ENCODE results near the gene GATA1.
A peak's percentile ranks its signal among the peaks of the same experiment; 100 is the strongest.

DNA sequence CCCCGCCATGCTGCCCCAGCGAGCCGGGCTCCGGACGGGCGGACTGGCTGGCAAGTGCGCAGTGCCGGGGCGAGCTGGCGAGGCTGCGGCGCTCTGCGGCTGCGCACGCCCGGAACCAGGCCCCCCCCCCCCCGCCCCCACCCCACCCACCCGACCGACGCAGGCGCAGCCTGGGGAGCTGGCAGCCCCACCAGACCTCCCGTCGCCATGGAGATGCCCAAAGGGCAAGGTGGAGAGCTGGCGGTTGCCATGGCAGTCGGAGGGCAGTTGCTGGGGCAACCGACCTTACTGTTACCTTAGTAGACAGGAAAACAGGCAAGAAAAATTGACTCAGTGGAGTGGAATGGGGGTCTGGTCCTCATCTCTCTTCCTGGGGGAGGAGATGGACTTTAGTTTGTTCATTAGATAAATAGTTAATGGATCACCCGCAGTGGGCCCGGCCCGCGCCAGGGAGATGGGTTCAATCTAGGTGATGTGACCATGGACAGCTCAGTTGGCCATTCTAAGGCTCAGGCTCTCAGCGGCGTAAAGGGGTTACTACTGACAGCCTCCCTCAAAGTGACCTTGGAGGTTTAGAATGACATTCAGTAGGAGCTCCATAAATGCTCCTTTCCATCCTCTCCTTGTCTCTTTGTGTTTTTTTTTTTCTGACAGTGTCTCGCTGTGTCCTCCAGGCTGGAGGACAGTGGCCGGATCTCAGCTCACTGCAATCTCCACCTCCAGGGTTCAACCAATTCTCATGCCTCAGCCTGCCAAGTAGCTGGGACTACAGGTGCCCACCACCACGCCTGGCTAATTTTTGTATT lies 49.3 kb downstream of the GATA1 start, which contains the start of gene PCSK1N:
- TF ChIP-seq, protein P1, sequence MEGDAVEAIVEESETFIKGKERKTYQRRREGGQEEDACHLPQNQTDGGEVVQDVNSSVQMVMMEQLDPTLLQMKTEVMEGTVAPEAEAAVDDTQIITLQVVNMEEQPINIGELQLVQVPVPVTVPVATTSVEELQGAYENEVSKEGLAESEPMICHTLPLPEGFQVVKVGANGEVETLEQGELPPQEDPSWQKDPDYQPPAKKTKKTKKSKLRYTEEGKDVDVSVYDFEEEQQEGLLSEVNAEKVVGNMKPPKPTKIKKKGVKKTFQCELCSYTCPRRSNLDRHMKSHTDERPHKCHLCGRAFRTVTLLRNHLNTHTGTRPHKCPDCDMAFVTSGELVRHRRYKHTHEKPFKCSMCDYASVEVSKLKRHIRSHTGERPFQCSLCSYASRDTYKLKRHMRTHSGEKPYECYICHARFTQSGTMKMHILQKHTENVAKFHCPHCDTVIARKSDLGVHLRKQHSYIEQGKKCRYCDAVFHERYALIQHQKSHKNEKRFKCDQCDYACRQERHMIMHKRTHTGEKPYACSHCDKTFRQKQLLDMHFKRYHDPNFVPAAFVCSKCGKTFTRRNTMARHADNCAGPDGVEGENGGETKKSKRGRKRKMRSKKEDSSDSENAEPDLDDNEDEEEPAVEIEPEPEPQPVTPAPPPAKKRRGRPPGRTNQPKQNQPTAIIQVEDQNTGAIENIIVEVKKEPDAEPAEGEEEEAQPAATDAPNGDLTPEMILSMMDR (IDR thresholded peaks at IDR 0.05): no peak
- no peak for TF ChIP-seq POLR2AphosphoS5 (IDR thresholded peaks at IDR 0.05; ENCODE audit: low read depth, low read length)
- TF ChIP-seq, protein P2, sequence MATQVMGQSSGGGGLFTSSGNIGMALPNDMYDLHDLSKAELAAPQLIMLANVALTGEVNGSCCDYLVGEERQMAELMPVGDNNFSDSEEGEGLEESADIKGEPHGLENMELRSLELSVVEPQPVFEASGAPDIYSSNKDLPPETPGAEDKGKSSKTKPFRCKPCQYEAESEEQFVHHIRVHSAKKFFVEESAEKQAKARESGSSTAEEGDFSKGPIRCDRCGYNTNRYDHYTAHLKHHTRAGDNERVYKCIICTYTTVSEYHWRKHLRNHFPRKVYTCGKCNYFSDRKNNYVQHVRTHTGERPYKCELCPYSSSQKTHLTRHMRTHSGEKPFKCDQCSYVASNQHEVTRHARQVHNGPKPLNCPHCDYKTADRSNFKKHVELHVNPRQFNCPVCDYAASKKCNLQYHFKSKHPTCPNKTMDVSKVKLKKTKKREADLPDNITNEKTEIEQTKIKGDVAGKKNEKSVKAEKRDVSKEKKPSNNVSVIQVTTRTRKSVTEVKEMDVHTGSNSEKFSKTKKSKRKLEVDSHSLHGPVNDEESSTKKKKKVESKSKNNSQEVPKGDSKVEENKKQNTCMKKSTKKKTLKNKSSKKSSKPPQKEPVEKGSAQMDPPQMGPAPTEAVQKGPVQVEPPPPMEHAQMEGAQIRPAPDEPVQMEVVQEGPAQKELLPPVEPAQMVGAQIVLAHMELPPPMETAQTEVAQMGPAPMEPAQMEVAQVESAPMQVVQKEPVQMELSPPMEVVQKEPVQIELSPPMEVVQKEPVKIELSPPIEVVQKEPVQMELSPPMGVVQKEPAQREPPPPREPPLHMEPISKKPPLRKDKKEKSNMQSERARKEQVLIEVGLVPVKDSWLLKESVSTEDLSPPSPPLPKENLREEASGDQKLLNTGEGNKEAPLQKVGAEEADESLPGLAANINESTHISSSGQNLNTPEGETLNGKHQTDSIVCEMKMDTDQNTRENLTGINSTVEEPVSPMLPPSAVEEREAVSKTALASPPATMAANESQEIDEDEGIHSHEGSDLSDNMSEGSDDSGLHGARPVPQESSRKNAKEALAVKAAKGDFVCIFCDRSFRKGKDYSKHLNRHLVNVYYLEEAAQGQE (IDR thresholded peaks at IDR 0.05; ENCODE audit: insufficient read depth in 1 of 2, low read depth in 2 of 2, low read length in 1 of 2): peak; percentile 31 to 67; a peak in 3 of 4 replicates
